ENCODE results near the gene BCAT1.

DNA sequence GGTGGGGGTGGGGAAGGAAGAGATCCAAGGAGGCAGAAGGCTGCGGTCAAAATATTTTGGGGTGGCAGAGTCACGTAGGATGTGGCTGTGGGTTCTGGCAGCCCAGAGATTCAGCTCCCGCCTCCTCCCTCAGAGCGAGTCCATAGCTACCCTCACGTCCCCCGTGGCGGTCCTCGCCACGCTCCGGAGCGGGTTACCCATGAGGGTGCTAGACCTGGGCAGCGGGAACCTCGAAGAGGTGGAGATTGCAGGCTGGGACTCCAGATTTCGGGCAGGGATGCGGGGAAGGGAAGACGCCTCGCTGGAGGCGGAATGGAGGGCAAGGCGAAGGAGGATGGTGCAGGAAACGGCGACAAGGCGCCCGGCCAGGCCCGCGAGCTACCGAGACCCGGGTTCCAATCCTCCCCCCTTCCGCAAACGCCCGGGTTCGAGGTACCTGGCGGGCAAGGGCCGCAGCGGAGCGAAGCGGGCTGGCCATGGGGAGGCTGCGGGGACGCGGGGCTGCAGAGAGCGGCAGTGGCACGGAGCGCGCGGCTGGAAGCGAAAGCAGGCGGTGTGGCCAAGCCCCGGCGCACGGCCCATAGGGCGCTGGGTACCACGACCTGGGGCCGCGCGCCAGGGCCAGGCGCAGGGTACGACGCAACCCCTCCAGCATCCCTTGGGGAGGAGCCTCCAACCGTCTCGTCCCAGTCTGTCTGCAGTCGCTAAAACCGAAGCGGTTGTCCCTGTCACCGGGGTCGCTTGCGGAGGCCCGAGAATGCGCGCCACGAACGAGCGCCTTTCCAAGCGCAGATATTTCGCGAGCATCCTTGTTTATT, 46.2 kb downstream of the BCAT1 start:
- peak; percentile 75 for TF ChIP-seq POLR2AphosphoS5 (IDR thresholded peaks at IDR 0.05; ENCODE audit: low read depth, low read length)
- no peak for TF ChIP-seq CTCF (IDR thresholded peaks at IDR 0.05; ENCODE audit: control extremely low read depth in 1 of 3, insufficient read depth in 1 of 3, low read depth in 1 of 3, low read length in 3 of 3)
- TF ChIP-seq TEAD4 (IDR thresholded peaks at IDR 0.05; ENCODE audit: low read depth, low read length): no peak
- peak in 1 of 2 experiments; percentile 75; a peak in 2 of 3 replicates for TF ChIP-seq POLR2A (IDR thresholded peaks at IDR 0.05; ENCODE audit: control extremely low read depth in 1 of 2, low read depth in 2 of 2, low read length in 2 of 2)
- TF ChIP-seq RBBP5 (IDR thresholded peaks at IDR 0.05; ENCODE audit: borderline replicate concordance, low read depth, low read length): peak; percentile 99
- TF ChIP-seq EZH2 (IDR thresholded peaks at IDR 0.05; ENCODE audit: low read depth, low read length, severe bottlenecking): no peak
- no peak for TF ChIP-seq POU5F1 (IDR thresholded peaks at IDR 0.05; ENCODE audit: low read depth, low read length)
- no peak for TF ChIP-seq YY1 (IDR thresholded peaks at IDR 0.05; ENCODE audit: low read depth, low read length)
- no peak for TF ChIP-seq ATF3 (IDR thresholded peaks at IDR 0.05; ENCODE audit: insufficient read depth, low read depth, low read length)
- TF ChIP-seq, protein P1, sequence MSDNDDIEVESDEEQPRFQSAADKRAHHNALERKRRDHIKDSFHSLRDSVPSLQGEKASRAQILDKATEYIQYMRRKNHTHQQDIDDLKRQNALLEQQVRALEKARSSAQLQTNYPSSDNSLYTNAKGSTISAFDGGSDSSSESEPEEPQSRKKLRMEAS (IDR thresholded peaks at IDR 0.05): peak; percentile 27; the same call in 1 of the 2 replicates
- no peak for TF ChIP-seq JUN (IDR thresholded peaks at IDR 0.05; ENCODE audit: low read depth, low read length)
- TF ChIP-seq SIN3A (conservative IDR thresholded peaks at IDR 0.05 in 1 of 2, IDR thresholded peaks at IDR 0.05 in 1 of 2; ENCODE audit: low read depth in 1 of 2, low read length in 2 of 2): no peak
- no peak for TF ChIP-seq RNF2 (IDR thresholded peaks at IDR 0.05; ENCODE audit: borderline replicate concordance, low read depth, low read length, missing control alignments, poor library complexity, severe bottlenecking)
- TF ChIP-seq KDM5A (IDR thresholded peaks at IDR 0.05; ENCODE audit: low read length): no peak

Data from H1 (cell line).